Spleen (tissue), 7 donors: Measurements from ENCODE around the gene OMP.

ENCODE experiments used
- CTCF ChIP-seq, 11 experiments: fragments of 200-600 bp in 7 of 11; fragments of 450-650 bp in 4 of 11; sonication (generic) in 4 of 11; IDR thresholded peaks in 8 of 11; conservative IDR thresholded peaks in 3 of 11; 1 replicate in 7 of 11; 2 replicates in 4 of 11; pipeline versions ENCODE4 v1.4.0 to v1.8.0; 2016 to 2021; ENCODE audit warnings: antibody characterized with exemption in 11 of 11, inconsistent platforms in 4 of 11, mild to moderate bottlenecking in 1 of 11
- POLR2A ChIP-seq, 3 donors: fragments of 450-650 bp; IDR thresholded peaks; one replicate each; pipeline ENCODE4 v1.5.1; 2017; ENCODE audit warnings: antibody characterized with exemption in 3 of 3, mild to moderate bottlenecking in 1 of 3
- donor health status: DM: no; HTN: no; CAD: no; lungs with moderate emphysema.
- donor health status: DM: no; HTN: no; CAD: no.
- donor health status: DM: no; HTN: no; CAD: no.

GRCh38 chr11:77148963-77149715, 46.5 kb downstream of the OMP start:
- no peak for TF ChIP-seq CTCF (IDR thresholded peaks at IDR 0.05 in 8 of 11, conservative IDR thresholded peaks at IDR 0.05 in 3 of 11)
- no peak for TF ChIP-seq POLR2A (IDR thresholded peaks at IDR 0.05)
